HG03469 (cell line): ENCODE data around the gene VLDLR.
A peak's percentile ranks its signal among the peaks of the same experiment; 100 is the strongest.

Experiments
- ATAC-seq: cut with Tn5 transposase; IDR thresholded peaks from one replicate; pipeline ENCODE4 v1.9.1; 2021; ENCODE audit warnings: mild to moderate bottlenecking, moderate library complexity, moderate number of reproducible peaks; ENCODE audit not compliant: unreplicated experiment

Gene VLDLR

DNA sequence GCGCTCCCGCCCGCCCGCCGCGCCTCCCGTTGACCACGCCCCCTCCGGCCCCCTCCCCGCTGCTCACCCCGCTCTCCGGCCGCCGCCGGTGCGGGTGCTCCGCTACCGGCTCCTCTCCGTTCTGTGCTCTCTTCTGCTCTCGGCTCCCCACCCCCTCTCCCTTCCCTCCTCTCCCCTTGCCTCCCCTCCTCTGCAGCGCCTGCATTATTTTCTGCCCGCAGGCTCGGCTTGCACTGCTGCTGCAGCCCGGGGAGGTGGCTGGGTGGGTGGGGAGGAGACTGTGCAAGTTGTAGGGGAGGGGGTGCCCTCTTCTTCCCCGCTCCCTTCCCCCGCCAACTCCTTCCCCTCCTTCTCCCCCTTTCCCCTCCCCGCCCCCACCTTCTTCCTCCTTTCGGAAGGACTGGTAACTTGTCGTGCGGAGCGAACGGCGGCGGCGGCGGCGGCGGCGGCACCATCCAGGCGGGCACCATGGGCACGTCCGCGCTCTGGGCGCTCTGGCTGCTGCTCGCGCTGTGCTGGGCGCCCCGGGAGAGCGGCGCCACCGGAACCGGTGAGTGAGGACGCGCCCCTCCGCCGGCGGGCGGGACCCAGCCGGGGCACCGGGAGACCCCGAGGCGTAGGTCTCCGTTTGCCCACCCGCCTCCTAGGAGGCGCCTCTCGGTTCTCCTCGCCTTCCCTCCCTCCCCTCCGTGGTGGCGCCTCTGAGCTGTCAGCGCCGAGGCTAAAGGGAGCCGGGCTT lies at the start of gene VLDLR:
Gene VLDLR, plus strand, starts transcription at position 66 of the 739 bp plus-strand sequence. Its CDS starts 403 bp downstream, at position 469.
- ATAC-seq: no peak

DNA sequence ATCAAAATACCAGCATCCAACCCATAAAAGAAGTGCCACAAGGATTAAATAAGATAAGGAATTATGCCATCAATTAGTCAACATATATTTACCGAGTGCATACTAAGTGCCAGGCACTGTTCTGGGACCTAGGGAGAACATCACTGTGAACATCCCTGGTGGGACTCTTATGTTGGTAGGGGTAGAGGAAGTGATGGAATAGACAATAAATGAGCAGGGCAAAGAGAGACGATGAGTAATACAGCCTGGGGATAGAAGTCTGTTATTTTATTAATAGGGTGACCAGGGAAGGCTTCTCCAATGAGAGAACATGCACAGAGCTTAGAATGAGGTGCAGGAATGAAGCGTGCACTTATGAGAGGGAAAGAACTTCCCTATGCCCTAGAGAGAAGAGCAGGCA lies 47.4 kb upstream of the VLDLR start:
- no peak for ATAC-seq

DNA sequence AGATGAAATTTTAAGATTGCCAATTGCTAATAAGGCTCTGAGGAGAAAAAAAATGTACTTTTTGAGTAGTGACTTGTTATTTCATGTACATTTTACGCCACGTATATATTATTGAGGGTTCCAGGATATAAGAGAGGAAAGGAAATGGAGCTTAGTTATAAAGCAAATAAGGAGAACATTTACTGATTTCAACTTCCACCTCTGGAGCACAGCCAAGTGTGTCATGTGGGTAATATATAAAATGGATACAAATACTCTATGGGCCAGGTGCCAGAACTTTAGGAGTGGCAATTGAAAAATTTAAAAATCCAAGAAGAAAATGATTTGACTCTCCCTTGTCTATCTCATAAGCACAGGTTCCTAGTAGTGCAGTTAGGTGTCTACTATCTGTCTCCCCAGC lies 45.0 kb upstream of the VLDLR start:
- no peak for ATAC-seq

DNA sequence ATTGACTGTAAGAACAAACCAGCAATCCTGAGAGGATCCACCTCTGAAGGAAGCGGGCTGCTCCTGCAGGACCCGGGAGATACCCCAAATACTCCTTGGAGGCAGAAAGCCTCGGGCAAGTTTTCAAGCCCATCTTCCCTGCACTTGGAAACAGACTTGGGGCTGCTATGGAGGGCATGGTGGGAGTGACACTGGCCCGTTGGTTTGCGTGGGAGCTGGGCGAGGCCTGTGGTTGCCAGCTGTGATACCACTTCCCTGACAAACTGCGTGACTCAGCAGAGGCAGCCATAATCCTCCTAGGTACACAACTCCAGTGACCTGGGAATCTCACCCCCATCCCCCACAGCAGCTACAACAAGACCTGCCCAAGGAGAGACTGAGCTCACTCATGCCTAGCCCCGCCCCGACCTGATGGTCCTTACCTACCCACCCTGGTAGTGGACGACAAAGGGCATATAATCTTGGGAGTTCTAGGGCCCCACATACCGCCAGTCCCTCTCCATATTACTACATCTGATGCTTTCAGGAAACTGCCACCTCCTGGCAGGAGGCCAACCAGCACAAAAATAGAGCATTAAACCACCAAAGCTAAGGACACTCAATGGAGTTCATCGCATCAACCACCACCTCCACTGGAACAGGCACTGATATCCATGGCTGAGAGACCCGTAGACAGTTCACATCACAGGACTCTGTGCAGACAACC lies 38.1 kb upstream of the VLDLR start:
- ATAC-seq: no peak

DNA sequence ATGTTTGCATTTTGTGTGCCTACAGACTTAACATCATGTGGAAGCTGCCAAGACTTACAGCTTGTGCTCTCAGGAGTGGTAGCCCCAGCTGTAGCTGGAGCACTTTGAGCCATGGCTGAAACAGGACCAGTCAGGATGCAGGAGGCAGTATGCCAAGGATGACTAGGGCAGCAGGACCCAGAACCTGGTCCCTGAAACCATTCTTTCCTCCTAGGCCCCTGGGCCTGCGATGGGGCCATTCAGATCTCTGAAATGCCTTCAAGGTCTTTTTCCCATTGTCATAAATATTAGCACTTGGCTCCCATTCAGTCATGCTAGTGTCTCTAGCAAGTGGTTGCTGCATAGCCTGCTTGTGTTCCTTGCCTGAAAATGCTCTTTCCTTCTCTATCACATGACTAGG lies 29.6 kb upstream of the VLDLR start:
- ATAC-seq: no peak

DNA sequence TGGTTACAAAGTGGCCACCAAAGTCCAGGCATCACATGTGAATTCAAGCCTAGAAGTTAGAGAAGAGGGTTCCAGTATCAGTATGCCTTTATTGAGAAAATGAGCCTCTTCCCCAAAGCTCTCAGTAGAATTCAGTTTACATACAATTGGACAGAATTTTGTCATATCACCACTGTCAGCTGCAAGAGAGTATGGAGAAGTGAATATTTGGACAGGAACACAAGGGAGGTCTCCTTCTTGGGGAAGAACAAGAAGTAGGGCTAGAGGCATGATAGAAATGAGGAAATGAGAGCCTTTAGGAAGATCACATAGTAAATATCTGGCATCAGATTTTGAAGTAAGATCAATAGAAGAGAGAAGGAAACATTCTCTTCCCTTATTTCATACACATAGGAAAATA lies 27.8 kb upstream of the VLDLR start:
- ATAC-seq: no peak

DNA sequence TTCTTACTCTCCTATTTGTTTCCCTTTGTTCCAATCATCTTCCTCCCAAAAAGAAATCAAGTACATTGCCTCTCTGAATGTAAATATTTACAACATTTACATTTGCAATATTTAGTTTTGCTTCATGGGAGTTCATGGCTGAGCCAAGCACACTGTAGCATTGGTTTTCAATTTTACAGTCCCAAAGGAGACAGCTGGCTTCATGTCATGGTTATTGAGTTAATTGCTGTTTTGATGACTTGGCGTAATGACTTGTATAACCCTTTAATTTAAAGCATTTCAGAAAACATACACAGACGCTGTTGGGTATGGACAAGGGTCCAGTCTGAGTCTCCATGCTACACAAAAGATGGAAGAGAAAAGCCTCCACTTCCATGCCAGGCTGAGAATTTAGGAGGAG lies 25.6 kb upstream of the VLDLR start:
- ATAC-seq: no peak

DNA sequence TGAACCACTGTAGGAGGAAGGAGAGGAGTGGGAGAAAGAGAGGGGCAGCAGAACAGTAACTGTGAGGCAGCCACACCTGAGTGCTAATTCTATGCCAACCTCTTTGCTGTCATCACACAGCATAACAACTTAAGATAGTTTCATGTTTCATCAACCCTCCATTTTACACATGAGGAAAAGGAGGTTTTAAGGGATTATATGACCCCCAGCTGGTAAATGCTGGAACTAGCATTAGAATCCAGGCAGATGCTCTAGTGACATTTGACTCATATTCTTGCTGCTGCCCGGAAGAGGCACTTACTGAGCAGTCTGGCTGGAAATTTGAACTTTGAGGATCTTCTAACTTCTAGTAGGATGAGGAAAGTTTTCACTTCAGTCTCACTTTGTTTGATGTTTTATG lies 24.1 kb upstream of the VLDLR start:
- ATAC-seq: no peak

DNA sequence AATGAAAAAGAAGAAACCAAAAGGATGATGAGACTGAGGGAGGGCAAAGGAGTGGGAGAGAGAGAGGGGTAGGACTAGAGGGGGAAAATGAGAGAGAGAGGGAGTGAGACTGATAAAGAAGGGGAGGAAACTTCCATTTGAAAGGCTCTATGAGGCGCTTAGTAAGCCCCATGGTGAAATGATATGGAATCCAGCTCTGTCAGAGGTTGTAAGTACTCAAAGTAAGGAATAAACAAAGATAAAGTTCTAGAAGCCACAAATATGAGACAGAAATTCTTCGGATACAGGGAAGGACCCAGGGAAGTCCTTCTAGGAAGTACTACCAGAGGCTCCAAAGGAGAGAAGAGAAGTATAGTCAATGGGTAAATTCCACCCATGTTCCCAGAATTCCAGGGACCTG lies 21.7 kb upstream of the VLDLR start:
- no peak for ATAC-seq

DNA sequence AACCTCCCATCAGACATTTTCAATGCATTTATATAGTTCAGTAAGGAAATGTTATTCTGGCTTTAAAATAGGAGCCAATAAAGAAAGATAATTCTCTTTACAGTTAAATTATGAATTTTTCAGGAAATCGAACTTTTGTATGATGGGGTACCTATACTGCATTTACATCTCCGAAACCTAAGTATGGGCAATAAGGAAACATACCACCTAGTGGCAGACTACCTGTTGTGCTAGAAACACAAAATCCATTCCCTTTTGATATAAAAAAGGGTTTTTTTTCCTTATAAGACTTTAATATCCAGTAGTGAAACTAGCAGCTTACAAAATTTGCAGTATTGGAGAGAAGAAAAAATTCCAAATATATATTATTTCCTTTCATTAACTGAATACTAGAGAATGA lies 21.3 kb upstream of the VLDLR start:
- ATAC-seq: no peak

DNA sequence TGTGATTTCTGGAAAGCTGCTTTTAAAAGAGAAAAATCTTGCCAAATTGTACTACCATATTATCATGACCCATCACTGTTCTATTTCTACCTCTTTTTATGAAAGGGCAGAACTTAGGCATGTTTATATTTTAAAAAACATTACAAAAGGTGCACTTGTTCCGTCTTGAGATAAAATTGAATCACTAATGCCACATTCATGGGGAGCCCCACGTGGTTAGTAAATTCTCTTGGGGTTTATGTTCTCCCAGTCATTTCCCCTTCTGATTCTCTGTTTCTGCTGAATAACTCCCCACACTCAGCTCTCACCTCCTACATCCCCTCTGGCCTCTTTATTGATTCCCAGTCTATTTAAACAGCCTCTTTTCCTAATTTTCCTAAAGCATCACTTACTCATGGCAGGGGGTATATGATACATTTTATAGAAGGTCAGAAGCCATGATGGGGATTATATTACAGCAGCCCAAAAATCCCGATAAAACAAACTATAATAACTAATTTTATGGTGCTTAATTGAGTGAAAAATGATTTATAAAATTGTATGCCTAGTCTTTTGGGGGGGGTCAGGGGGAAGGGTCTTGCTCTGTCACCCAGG lies 19.7 kb upstream of the VLDLR start:
- ATAC-seq: no peak

DNA sequence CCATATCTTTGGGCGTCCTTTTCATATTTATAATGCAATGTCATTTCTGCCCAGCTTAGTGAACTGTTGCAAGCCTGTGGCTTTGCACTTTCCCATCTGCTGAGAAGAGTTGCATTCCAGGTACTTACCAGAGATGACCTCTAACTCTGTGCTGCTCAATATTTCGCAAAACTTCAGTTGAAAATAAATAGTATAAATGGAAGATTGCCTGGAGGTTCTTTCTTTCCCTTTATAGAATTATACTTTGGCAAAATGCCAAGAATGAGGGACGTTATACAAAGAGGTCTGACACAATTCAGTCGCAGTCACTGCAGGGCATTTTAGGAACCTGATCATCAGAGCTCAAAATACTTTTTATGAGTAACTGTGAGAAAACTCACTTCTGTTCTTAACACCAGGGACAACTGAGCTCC lies 18.9 kb upstream of the VLDLR start:
- peak; percentile 69 for ATAC-seq

DNA sequence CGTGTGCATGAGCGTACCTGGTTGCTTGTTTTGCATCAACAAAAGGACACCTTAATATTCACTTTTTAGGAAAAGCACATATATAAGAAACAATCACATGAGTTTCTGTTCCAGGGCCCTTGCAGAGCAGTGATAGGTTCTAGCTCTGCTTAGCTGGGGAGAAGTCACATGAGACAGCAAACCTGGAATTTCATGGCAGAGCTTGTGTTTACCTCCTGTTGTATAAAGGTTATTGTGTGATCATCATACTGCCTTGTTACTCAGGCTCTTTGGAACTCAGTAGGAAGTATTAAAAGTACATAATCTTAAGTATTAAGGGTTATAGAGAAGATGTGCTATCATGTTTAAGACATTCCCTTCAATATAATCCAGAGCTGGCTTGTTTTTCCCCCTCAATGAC lies 18.0 kb upstream of the VLDLR start:
- ATAC-seq: no peak

DNA sequence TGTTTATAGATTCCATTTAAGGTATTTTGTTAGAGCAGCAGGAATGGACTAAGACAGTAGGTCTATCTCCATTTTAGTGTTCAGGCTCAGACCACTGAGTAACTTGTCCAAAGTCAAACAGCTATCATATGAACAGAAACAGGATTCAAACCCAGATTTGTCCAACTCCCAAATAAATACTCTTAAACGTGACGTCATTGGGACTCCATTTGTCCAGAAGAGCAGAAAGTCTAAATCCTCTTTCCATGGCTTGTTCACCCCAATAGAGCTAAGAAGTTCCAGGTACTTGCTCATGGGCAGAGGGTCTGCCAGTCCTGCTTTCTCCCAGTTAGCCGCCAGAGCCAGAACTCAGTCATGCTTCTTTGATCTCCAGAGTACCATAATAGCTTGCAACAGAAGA lies 16.3 kb upstream of the VLDLR start:
- ATAC-seq: no peak

DNA sequence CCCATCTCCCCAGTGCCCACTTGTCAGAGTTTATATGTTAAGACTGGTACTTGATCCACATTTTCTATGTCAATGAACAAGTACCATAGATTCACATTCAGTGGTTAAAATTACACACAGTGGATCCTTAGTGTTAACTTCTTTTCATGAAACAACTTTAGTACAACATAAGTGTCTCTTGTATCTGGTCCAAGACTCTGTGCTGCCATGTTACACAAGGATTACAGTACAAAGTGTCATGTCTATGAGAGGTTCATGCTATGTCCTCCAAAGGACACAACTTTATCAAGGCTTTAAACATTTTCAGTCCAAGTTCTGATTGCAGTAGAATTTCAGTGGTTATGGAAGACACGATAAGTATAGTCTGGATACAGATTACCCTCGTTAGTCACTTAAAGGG lies 13.3 kb upstream of the VLDLR start:
- no peak for ATAC-seq

DNA sequence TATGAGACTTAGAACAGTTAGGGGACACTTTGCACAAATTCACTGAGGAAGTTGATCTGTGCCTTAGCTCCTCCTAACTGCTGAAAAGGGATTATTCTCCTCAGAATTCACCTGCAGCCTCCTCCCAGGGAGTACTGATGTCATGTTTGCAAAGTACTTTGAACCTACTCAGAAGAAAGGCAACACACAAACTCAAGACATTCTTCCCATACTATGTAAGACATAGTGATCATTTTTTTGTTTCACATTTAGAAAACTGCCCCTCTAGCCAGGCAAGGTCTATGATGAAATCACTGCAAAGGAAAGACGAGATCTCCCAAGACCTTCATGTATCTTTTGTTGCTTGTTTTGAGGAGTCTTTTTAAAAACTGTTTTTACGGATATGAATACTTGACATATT lies 10.6 kb upstream of the VLDLR start:
- ATAC-seq: no peak

DNA sequence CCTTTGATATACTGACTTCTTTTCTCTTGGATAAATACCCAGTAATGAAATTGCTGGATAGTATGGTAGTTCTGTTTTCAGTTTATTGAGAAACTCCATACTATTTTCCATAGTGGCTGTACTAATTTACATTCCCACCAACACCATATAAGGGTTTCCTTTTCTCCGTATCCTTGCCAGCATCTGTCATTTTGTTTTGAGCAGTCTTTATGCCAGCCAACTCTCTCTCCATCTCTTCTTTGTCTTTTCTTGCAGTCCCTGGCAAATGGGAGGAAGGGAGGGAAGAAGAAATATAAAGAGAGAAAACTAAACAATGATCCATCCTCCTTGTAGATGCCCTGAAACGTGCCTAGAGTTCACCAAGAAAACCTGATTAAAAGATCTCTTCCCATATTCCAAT lies 9.6 kb upstream of the VLDLR start:
- no peak for ATAC-seq

DNA sequence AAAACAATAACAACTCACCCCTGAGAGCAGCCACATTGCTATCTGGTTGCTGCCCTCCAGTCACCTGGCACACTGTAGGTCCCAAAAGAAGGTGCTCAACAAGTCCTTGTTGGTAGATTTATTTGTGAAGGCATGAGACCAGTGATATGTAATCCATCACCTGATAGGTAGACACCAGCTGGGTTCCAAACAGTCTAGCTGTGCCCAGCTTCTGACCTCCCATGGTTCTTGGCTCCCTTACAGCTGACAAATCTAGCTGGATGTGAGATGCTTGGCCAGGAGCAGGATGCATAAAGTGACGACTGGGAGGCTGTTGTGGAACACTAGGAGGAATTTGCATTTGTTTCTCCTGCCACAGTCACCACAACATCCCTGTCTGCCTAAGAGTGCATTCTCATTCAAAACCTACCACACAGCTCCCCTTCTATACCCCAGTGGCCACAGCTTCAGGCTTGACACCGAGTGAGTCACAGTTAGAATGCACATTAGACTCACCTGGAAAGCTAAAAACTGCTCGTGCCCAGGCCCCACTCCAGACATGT lies 7.8 kb upstream of the VLDLR start:
- no peak for ATAC-seq

DNA sequence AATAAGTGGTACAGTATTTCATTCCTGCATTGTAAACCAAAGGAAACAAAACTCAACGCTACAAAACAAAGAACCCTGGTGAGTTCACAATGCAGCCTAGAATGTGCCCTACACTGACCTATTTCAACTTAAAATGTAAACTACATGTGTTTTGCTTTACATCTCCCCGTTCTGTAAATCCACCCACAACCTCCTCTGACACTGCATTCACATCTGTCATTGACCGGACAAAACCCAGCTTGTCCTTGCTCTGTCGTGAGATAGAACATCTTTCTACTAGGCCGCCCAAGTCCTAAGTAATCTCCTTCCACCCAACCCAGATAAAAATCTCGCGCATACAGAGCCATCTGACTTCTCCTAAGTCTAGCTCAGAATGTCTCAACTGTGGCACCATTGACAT lies 6.1 kb upstream of the VLDLR start:
- ATAC-seq: no peak

DNA sequence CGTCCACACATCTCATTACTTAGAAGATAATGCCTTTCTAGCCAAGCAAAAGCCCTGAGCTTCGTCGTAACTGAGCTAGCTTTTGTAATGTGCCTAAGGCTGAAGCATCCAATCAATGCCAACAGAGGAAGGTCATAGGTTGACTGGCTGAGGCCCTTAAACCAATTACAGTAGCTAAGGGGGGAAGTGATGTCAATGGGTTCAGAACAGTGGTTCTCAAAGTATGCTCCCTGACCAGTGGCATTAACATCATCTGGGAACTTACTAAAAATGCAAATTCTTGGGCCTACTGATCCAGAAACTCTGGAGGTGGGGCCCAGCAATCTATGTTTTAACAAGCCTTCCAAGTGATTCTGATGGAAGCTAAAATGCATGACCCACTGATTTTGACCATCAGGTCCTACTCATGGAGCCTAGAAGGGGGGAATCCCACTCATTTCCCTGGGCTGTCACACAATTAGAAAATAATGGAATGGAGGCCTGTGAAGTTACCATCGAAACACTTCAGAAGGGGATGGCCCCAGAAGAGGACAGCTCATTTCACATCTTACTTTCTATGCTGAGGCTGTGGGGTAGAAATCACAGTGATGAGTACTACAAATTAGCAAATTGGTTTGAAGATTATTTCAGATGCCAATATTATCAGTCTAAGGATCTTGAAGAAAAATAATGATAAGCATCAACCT lies 4.8 kb upstream of the VLDLR start:
- no peak for ATAC-seq

DNA sequence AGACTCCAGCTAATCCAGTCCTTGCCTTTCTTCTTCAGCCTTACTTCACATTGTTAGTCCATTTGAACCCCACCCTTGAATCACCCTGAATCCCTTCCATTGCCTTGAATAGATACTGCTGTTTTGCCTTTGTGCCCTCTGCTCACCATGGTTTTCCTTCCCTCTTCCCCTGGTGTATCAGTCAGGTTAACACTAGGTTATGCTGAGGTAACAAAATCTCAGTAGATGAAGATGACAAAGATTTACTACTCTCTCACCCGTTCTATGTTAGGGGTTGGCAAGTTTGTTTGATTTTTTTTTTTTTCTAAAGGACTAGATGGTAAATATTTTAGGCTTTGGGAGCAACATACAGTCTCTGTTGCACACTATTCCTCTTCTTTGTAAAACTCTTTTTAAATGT lies 3.3 kb upstream of the VLDLR start:
- no peak for ATAC-seq
